Measurements from ENCODE around the gene GUCY1A2. TPM values are rescaled to one million over a fixed set of nuclear protein-coding genes. Genes with fewer than 3 reads are reported as not detected.

GUCY1A2 gene
- total RNA-seq, 1 donor from 2014 or later, result 10.6 TPM

GRCh38 chr11:106624377-106624776, 393.9 kb downstream of the GUCY1A2 start:
- no peak for ATAC-seq (ENCODE audit: poor library complexity)
- no peak for DNase-seq
- intact Hi-C loops (cut with DNase I), result no loop called here
